HG03280 (cell line): ENCODE data around the gene PPP1R12C.

ENCODE experiments used
- ATAC-seq: cut with Tn5 transposase; IDR thresholded peaks from one replicate; pipeline ENCODE4 v1.9.1; 2021; ENCODE audit warnings: mild to moderate bottlenecking, moderate library complexity; ENCODE audit not compliant: unreplicated experiment

PPP1R12C gene

GRCh38 chr19:55046975-55047622, 70.3 kb downstream of the PPP1R12C start:
- ATAC-seq: no peak

DNA sequence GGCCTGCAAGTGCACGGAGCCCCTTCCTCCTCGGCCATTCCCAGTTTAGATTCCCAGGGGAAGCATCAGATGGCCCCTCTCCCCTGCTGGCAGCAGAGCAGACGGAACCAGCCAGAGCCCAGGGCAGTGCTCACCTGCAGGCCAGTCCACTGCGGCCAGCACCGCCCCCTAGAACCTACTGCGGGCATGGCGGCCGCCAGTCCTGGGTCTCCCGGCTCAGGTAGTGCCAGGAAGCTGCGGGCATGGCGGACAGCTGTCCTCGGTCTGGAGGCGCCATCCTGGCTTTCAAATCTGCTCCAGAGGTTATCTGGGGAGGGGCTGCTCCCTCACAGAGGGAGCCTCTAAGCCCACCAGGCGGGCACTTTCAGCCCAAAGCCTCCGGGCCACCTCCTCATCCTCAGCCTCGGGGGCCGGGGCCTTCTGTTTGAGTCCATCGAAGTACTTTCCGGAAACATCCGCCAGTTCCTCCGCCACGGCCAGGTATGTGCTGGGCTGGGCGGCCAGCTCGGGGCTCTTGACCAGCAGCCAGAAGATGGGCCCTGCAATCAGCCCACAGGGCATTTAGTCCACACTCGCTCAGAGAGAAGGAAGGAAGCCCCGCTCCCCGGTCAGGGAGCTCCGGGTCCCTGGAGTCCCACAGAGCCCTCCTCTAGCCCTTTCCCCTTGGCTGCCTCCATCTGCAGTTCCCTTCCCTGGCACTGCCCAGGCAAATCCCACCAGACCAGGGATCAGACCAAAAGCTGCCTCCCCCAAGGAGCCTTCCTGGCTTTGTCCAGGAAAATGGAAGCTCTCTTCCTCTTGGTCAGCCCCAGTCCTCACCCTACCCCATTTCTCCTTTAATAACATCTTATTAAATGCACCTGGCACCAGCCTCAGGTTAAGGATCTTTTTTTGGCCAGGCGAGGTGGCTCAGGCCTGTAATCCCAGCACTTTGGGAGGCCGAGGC, 72.4 kb downstream of the PPP1R12C start:
- no peak for ATAC-seq

GRCh38 chr19:55044286-55044685, 73.2 kb downstream of the PPP1R12C start:
- no peak for ATAC-seq

- no peak for ATAC-seq
These were observed 74.7 kb downstream of the PPP1R12C start for GRCh38 chr19:55042688-55043087.

DNA sequence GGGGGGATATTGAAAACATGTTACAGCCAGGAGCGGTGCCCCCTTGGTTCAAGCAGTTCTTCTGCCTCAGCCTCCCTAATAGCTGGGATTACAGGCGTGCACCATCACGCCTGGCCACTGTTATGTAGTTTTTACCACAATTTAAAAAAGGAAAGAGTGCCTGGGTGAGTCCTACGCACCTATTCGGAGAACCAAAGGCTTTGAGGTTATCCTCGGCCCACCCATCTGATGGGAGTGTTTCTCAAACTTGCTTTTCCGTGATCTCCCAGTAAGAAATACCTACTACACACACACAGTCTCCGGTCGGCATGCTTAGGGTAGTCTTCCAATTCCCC, 75.1 kb downstream of the PPP1R12C start:
- no peak for ATAC-seq

DNA sequence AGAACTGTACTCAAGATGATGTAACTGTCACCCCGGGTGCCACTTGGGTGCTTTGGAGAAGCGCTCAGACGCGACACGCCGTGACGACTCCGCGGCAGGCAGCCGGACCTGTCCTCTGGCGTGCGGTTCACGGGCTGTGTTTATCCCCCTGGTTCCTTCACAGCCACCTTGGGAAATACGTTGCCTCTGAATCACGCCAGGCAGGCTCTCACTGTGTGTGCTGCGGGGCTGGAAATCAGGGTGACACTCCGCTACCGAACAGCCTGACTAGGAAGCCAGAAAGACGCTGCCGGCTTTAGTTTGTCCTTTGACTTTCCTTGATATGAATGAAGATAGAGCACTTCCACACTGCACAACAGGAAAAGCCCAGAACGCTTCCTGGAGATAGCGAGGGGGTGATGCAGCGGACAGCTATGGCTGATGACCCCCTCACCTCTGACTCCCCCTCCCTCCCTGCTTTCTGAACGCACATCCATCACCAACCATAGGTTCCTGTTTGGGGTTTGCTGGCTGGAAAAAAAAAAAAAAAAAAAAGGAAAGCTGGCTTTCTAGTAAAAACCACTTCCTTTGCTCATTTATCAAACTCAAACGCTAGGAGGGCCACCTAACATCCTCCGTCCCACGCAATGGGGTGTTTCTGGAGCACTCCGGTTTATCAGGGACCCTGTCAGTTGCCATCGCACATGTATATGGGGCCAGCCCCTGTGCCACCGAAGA, 75.7 kb downstream of the PPP1R12C start:
- no peak for ATAC-seq

GRCh38 chr19:55041244-55041626, 76.2 kb downstream of the PPP1R12C start:
- ATAC-seq: no peak
